Endothelial cell of umbilical vein (primary cell): Measurements from ENCODE around the gene TBC1D17. TPM values are rescaled to one million over a fixed set of nuclear protein-coding genes. Genes with fewer than 3 reads are reported as not detected.
A peak's percentile ranks its signal among the peaks of the same experiment; 100 is the strongest.

Source experiments
- BruUV-seq: library from RNA; stranded (reverse); fragments of 400-500 nt; replicated peaks from 2 replicates; lab custom pipeline; 2021; lab: Mats Ljungman, UMichigan
- CTCF ChIA-PET: fragments of 300-600, 350-600 bp; sonication (Branson Sonifier 250); formaldehyde crosslinking; loops from one replicate; lab custom pipeline; 2021; ENCODE audit warnings: antibody characterized with exemption, inconsistent platforms; lab: Charles Lee
- POLR2A ChIA-PET: fragments of 300-600, 350-600 bp; sonication (Branson Sonifier 250); formaldehyde crosslinking; loops from one replicate; lab custom pipeline; 2021; ENCODE audit warnings: antibody characterized with exemption, inconsistent platforms; lab: Charles Lee
- DNase-seq: peaks from one replicate; pipeline ENCODE4 v3.0.0-alpha.2; 2011; ENCODE audit warnings: low read depth, low spot score
- FAIRE-seq: peaks from 2 replicates; lab custom pipeline; 2011; peaks lifted over from hg19 to GRCh38; lab: Jason Lieb, UNC
- H2AFZ ChIP-seq: 2 replicates; pipeline ENCODE4 v1.6.0; 2012; ENCODE audit warnings: low read depth, low read length, control low read depth, inconsistent platforms
- H3K27ac ChIP-seq: 2 replicates; pipeline ENCODE4 v1.5.1; 2011; ENCODE audit warnings: low read depth, mild to moderate bottlenecking, control low read depth, low read length, moderate library complexity; ENCODE audit not compliant: insufficient read depth
- H3K27me3 ChIP-seq, 2 experiments: 2 replicates each; pipeline versions ENCODE4 v1.6.0 to v1.6.1; 2011; ENCODE audit warnings: low read length in 2 of 2, mixed read lengths in 1 of 2; ENCODE audit not compliant: control insufficient read depth in 2 of 2, insufficient read depth in 2 of 2
- H3K36me3 ChIP-seq, 2 experiments: 2 replicates in 1 of 2; 3 replicates in 1 of 2; pipeline ENCODE4 v1.5.1; 2011; ENCODE audit warnings: low read length in 2 of 2, mild to moderate bottlenecking in 1 of 2, moderate library complexity in 1 of 2; ENCODE audit not compliant: control insufficient read depth in 2 of 2, insufficient read depth in 2 of 2; ENCODE audit errors: extremely low read depth in 1 of 2
- H3K4me1 ChIP-seq: 3 replicates; pipeline ENCODE4 v1.5.1; 2011; ENCODE audit warnings: mild to moderate bottlenecking, low read length; ENCODE audit not compliant: control insufficient read depth, insufficient read depth; ENCODE audit errors: extremely low read depth
- H3K4me2 ChIP-seq: 2 replicates; pipeline ENCODE4 v1.6.1; 2011; ENCODE audit warnings: low read length, control low read depth, mixed read lengths; ENCODE audit not compliant: insufficient read depth
- H3K4me3 ChIP-seq, 3 experiments: fragments of 200-600 bp in 1 of 3; sonication (generic), shearing (Covaris generic) in 1 of 3; replicated peaks in 1 of 3; 2 replicates each; pipeline ENCODE4 v1.5.1; 2011 to 2016; ENCODE audit warnings: control low read depth in 3 of 3, low read length in 3 of 3, mild to moderate bottlenecking in 2 of 3, inconsistent platforms in 1 of 3, low read depth in 1 of 3, moderate library complexity in 1 of 3; ENCODE audit not compliant: insufficient read depth in 1 of 3
- H3K79me2 ChIP-seq: 2 replicates; pipeline ENCODE4 v1.6.0; 2012; ENCODE audit warnings: low read length, inconsistent platforms; ENCODE audit not compliant: control insufficient read depth, insufficient read depth
- H3K9ac ChIP-seq: replicated peaks from 2 replicates; pipeline ENCODE3; 2011; ENCODE audit warnings: low read length, control low read depth; ENCODE audit not compliant: insufficient read depth; ENCODE audit errors: extremely low read depth
- H3K9me1 ChIP-seq: replicated peaks from 3 replicates; pipeline ENCODE4 v1.6.0; 2011; ENCODE audit warnings: mild to moderate bottlenecking, low read length; ENCODE audit not compliant: control insufficient read depth, insufficient read depth; ENCODE audit errors: extremely low read depth
- H3K9me3 ChIP-seq: replicated peaks from 2 replicates; pipeline ENCODE4 v1.5.1; 2012; ENCODE audit warnings: low read length, inconsistent platforms; ENCODE audit not compliant: control insufficient read depth, insufficient read depth
- H4K20me1 ChIP-seq: replicated peaks from 2 replicates; pipeline ENCODE3; 2011; ENCODE audit warnings: mild to moderate bottlenecking, low read length; ENCODE audit not compliant: control insufficient read depth, insufficient read depth; ENCODE audit errors: extremely low read depth
- GATA2 ChIP-seq: IDR thresholded peaks from 2 replicates; pipeline ENCODE4 v1.7.0; 2011; ENCODE audit warnings: low read depth, mild to moderate bottlenecking, moderate library complexity, mixed read lengths, low read length; ENCODE audit not compliant: insufficient read length, insufficient read depth
- MYC ChIP-seq: IDR thresholded peaks from one replicate; pipeline ENCODE4 v1.6.1; 2011; ENCODE audit warnings: mild to moderate bottlenecking, low read depth, low read length
- POLR2A ChIP-seq: IDR thresholded peaks from 2 replicates; pipeline ENCODE4 v1.6.1; 2012; ENCODE audit warnings: low read depth, mild to moderate bottlenecking, control low read depth, low read length
- POLR2AphosphoS5 ChIP-seq: IDR thresholded peaks from 2 replicates; pipeline ENCODE4 v1.6.1; 2012; ENCODE audit warnings: low read depth, mild to moderate bottlenecking, control low read depth, low read length, moderate library complexity; ENCODE audit not compliant: insufficient read depth
- dilution Hi-C: fragments of 300-500 bp; cut with MboI; formaldehyde crosslinking; loops from one replicate; pipeline ENCODE4 v1.15.0; 2019; ENCODE audit warnings: low sequenced_read_pairs; ENCODE audit not compliant: extremely low pct_ligation_motif_present
- intact Hi-C: fragments of 100-400 bp; cut with micrococcal nuclease; formaldehyde crosslinking; loops from one replicate; pipeline ENCODE4 v1.10.0; 2022
- polyA plus RNA-seq, 4 experiments: library from polyadenylated mRNA; depleted of rRNA in 3 of 4; stranded (reverse) in 3 of 4; unstranded in 1 of 4; fragments of >200 nt; gene quantifications; 2 replicates each; pipeline versions ENCODE4 v1.2.1 to v1.2.3, GENCODE V29; 2011 to 2012; ENCODE audit warnings: missing spikeins in 1 of 4
- total RNA-seq: library from RNA; stranded (reverse); gene quantifications from 2 replicates; pipeline ENCODE4 v1.2.3, GENCODE V29; 2021
- TF ChIP-seq, protein P1 (sequence below), 2 donors: IDR thresholded peaks; 1 replicate in 1 of 2; 2 replicates in 1 of 2; pipeline ENCODE4 v1.5.1; 2011; ENCODE audit warnings: low read length in 2 of 2, mild to moderate bottlenecking in 2 of 2, moderate library complexity in 2 of 2, control low read depth in 1 of 2, inconsistent platforms in 1 of 2, low read depth in 1 of 2; ENCODE audit not compliant: insufficient read depth in 1 of 2; ENCODE audit errors: extremely low read depth in 1 of 2
- TF ChIP-seq, protein P2 (sequence below): IDR thresholded peaks from 2 replicates; pipeline ENCODE4 v1.6.1; 2011; ENCODE audit not compliant: insufficient read depth, insufficient read length

Gene TBC1D17
- total and polyA plus RNA-seq, 2 donors (not counting 3 experiments of a cell fraction or from before 2014, with no cell fraction given), result 34.2 to 39.3 TPM

DNA sequence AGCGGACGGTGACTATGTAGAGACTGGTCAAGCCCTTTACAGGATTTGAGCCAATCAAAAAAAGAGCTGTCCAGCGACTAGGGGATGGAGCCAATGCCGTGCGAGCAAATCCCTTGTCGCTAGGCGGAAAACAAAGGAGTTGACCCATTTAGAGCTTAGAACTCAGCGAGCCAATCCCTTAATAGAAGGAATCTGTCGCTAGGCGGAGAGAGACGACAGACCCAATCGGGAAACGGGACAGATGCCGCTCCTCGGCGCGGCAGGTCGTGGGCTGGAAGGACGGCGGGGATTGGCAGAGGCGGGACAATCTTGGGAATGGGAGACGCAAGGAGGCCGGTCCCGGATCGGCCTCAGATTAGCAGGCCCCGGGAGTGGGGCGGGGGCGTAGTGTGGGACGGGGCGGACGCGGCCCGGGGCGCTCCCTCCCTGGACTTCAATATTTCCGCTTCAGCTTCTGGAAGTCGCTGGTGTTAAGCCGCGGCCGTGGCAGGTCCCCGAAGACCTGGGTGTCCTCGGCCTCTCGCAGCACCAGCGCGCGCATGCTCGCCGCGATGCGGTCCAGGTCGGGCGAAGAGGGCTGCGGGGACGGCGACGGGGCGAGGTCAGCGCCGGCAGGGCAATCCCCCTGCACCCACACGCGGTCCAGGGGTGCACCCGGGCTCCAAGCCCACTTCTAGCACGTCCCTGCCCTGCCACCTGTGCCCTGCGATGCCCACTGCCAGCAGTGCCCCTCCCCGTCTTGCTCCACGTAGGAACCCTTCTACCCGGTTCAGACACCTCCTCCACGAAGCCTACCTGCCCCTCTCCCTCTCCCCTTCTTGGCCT lies 7.8 kb upstream of the TBC1D17 start:
- intact Hi-C loops (loop anchor here (1.0 to 5.0 kb wide), 3 partner anchors 8 to 277 kb away; partner anchors contain the start of genes AKT1S1, PRMT1, PRR12 and TBC1D17), dilution Hi-C loops (no loop called here)
- Histone ChIP-seq H3K9me3 (no peaks in the 10 kb centered on the region), H3K4me3 (peak overlapping the region; percentile 18 to 53 (median 30)), H3K27ac (peak overlapping the region; percentile 3), H3K79me2 (peaks cover 22% of the 10 kb centered on the region), H4K20me1 (no peaks in the 10 kb centered on the region), H3K36me3 (peaks cover under 1 to 13% of the 10 kb centered on the region in 2 experiments), H2AFZ (peak overlapping the region; percentile 53), H3K27me3 (no peaks in the 10 kb centered on the region), H3K9me1 (no peaks in the 10 kb centered on the region), H3K9ac (peak overlapping the region; percentile 44), H3K4me1 (peaks cover 26% of the 10 kb centered on the region), H3K4me2 (peak overlapping the region; percentile 73)
- no peak for TF ChIP-seq GATA2
- TF ChIP-seq POLR2A, result peak; percentile 90
- TF ChIP-seq POLR2AphosphoS5, result peak; percentile 97
- POLR2A ChIA-PET, result interaction anchor here (0.9 to 1.0 kb wide), 4 partner anchors 7 to 19 kb away, joined by 4 to 5 read pairs (median 4); partner anchors contain the start of genes AKT1S1, PTOV1 and TBC1D17
- BruUV-seq, result no TSS peak
- peak; percentile 100 for DNase-seq
- CTCF ChIA-PET, result interaction anchor here (0.8 to 1.3 kb wide), 6 partner anchors 11 to 221 kb away, joined by 3 to 8 read pairs (median 3); partner anchors contain the start of gene PTOV1
- peak; percentile 100 for FAIRE-seq

DNA sequence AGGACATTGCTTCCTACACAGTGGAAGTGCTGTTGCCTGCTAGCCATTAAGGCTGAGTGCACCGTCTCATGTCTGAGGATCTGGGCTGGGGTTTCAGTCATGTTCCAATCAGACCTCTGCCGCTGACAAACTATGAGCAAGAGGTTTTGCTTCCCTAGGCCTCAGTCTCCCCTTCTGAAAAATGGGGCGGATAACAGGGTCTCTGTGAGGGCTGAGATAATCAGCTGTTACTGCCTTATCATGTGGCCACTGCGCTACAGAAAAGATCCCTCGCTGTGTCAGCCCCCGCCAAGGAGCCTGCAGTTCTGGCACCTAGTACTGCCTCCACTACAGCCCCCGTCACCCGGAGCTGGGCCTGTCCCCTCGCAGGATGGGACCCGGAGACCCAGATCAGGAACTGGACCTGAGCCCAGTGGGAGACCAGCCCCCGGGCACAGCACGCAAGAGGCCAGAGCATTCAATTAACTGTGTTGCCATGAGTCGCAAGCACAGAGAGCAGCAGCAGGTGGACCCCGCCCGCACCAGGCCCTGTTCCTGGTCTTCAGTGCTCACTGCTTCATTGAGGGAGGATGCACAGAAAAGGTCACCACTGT lies 7.1 kb upstream of the TBC1D17 start:
- dilution Hi-C loops, result no loop called here
- ChIA-PET POLR2A (no interaction called here), CTCF (no interaction called here)
- peak overlapping the region; percentile 45 for H3K4me2 ChIP-seq
- peaks cover 23% of the 10 kb centered on the region for H3K79me2 ChIP-seq
- H2AFZ ChIP-seq, result peak overlapping the region; percentile 53
- no peak overlapping the region for H3K9ac ChIP-seq
- TF ChIP-seq MYC (no peak), POLR2A (peak; percentile 7), POLR2AphosphoS5 (no peak)
- TF ChIP-seq, protein P1, sequence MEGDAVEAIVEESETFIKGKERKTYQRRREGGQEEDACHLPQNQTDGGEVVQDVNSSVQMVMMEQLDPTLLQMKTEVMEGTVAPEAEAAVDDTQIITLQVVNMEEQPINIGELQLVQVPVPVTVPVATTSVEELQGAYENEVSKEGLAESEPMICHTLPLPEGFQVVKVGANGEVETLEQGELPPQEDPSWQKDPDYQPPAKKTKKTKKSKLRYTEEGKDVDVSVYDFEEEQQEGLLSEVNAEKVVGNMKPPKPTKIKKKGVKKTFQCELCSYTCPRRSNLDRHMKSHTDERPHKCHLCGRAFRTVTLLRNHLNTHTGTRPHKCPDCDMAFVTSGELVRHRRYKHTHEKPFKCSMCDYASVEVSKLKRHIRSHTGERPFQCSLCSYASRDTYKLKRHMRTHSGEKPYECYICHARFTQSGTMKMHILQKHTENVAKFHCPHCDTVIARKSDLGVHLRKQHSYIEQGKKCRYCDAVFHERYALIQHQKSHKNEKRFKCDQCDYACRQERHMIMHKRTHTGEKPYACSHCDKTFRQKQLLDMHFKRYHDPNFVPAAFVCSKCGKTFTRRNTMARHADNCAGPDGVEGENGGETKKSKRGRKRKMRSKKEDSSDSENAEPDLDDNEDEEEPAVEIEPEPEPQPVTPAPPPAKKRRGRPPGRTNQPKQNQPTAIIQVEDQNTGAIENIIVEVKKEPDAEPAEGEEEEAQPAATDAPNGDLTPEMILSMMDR (IDR thresholded peaks at IDR 0.05; ENCODE audit: extremely low read depth in 1 of 2, insufficient read depth in 1 of 2, low read depth in 1 of 2, low read length in 2 of 2), result no peak
- TF ChIP-seq, protein P2, sequence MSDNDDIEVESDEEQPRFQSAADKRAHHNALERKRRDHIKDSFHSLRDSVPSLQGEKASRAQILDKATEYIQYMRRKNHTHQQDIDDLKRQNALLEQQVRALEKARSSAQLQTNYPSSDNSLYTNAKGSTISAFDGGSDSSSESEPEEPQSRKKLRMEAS, result no peak
- FAIRE-seq, result no peak
- BruUV-seq, result no TSS peak
- no peaks in the 10 kb centered on the region for H4K20me1 ChIP-seq
- intact Hi-C loops, result no loop called here
- peaks cover 0 to 9% of the 10 kb centered on the region in 2 experiments for H3K36me3 ChIP-seq
- H3K27ac ChIP-seq, result no peak overlapping the region
- H3K4me1 ChIP-seq, result peaks cover 28% of the 10 kb centered on the region
- no peaks in the 10 kb centered on the region for H3K27me3 ChIP-seq
- H3K9me1 ChIP-seq, result no peaks in the 10 kb centered on the region
- DNase-seq, result no peak
- H3K9me3 ChIP-seq, result no peaks in the 10 kb centered on the region
- H3K4me3 ChIP-seq, result peak overlapping the region in 2 of 3 experiments; percentile 30 to 53
